B cell (primary cell): Measurements from ENCODE around the gene TMEM44. TPM values are rescaled to one million over a fixed set of nuclear protein-coding genes. Genes with fewer than 3 reads are reported as not detected.

ENCODE experiments used
- ATAC-seq: fragments of 200-7000 bp; cut with Tn5 transposase; one replicate; pipeline ENCODE4 v1.10.0; 2021; ENCODE audit warnings: low read depth, mild to moderate bottlenecking, moderate number of reproducible peaks, moderate library complexity
- CTCF ChIA-PET: fragments of 350-600 bp; sonication (Branson Sonifier 250); formaldehyde crosslinking; loops from one replicate; lab custom pipeline; 2021; ENCODE audit warnings: antibody characterized with exemption, inconsistent platforms; lab: Charles Lee
- POLR2A ChIA-PET: fragments of 350-600 bp; sonication (Branson Sonifier 250); formaldehyde crosslinking; loops from one replicate; lab custom pipeline; 2021; ENCODE audit warnings: antibody characterized with exemption; lab: Charles Lee
- DNase-seq: peaks from one replicate; pipeline ENCODE4 v3.0.0; 2013
- H2AFZ ChIP-seq: 2 replicates; pipeline ENCODE4 v1.6.1; 2012; ENCODE audit warnings: mild to moderate bottlenecking, low read depth, low read length; ENCODE audit not compliant: insufficient read depth, poor library complexity, severe bottlenecking
- H3K27ac ChIP-seq, 2 donors: 1 replicate in 1 of 2; 2 replicates in 1 of 2; pipeline ENCODE4 v1.5.1; 2012 to 2013; ENCODE audit warnings: low read length in 2 of 2, mild to moderate bottlenecking in 2 of 2, moderate library complexity in 1 of 2
- H3K27me3 ChIP-seq, 4 experiments: fragments of 200-600 bp in 1 of 4; sonication (generic) in 1 of 4; replicated peaks in 1 of 4; 1 replicate in 2 of 4; 2 replicates in 2 of 4; pipeline versions ENCODE4 v1.6.1 to v1.7.0; 2013 to 2016; ENCODE audit warnings: low read length in 3 of 4, mild to moderate bottlenecking in 2 of 4, mixed read lengths in 1 of 4, moderate library complexity in 1 of 4; ENCODE audit not compliant: insufficient read depth in 4 of 4, control insufficient read depth in 3 of 4; ENCODE audit errors: control extremely low read depth in 1 of 4
- H3K36me3 ChIP-seq, 2 experiments: replicated peaks in 1 of 2; 1 replicate in 1 of 2; 2 replicates in 1 of 2; pipeline versions ENCODE4 v1.6.1 to v1.7.1; 2013; ENCODE audit warnings: low read length in 1 of 2; ENCODE audit not compliant: insufficient read depth in 2 of 2, control insufficient read depth in 1 of 2; ENCODE audit errors: control extremely low read depth in 1 of 2, extremely low read depth in 1 of 2
- H3K4me1 ChIP-seq, 2 donors: fragments of 200-600 bp in 1 of 2; sonication (generic) in 1 of 2; 1 replicate in 1 of 2; 2 replicates in 1 of 2; pipeline versions ENCODE4 v1.5.1 to v1.6.1; 2013 to 2017; ENCODE audit warnings: low read length in 2 of 2; ENCODE audit not compliant: control insufficient read depth in 2 of 2, insufficient read depth in 2 of 2
- H3K4me2 ChIP-seq: replicated peaks from 2 replicates; pipeline ENCODE3; 2012; ENCODE audit warnings: mild to moderate bottlenecking, low read depth, low read length; ENCODE audit not compliant: poor library complexity, severe bottlenecking
- H3K4me3 ChIP-seq, 5 experiments: fragments of 200-600 bp in 1 of 5; sonication (generic) in 1 of 5; 1 replicate in 3 of 5; 2 replicates in 2 of 5; pipeline versions ENCODE4 v1.5.1 to v1.7.0; 2011 to 2016; ENCODE audit warnings: low read length in 4 of 5, mild to moderate bottlenecking in 4 of 5, low read depth in 2 of 5, control low read depth in 1 of 5, moderate library complexity in 1 of 5; ENCODE audit not compliant: insufficient read depth in 1 of 5; ENCODE audit errors: control extremely low read depth in 1 of 5, extremely low read depth in 1 of 5
- H3K79me2 ChIP-seq: fragments of 200-600 bp; sonication (generic); one replicate; pipeline ENCODE4 v1.6.0; 2016; ENCODE audit warnings: low read length; ENCODE audit not compliant: control insufficient read depth, insufficient read depth
- H3K9ac ChIP-seq: fragments of 200-600 bp; sonication (generic); 2 replicates; pipeline ENCODE4 v1.6.1; 2017; ENCODE audit warnings: mild to moderate bottlenecking, low read length, moderate library complexity
- H3K9me3 ChIP-seq, 3 donors: one replicate each; pipeline versions ENCODE4 v1.6.1 to v1.7.1; 2013; ENCODE audit warnings: low read length in 2 of 3; ENCODE audit not compliant: control insufficient read depth in 2 of 3, insufficient read depth in 1 of 3; ENCODE audit errors: control extremely low read depth in 1 of 3
- H4K20me1 ChIP-seq: 2 replicates; pipeline ENCODE4 v1.6.0; 2012; ENCODE audit warnings: mild to moderate bottlenecking, low read length; ENCODE audit not compliant: insufficient read depth, control insufficient read depth, poor library complexity, severe bottlenecking
- H3K27ac Mint-ChIP-seq: one replicate; pipeline ENCODE4 v1.8.0; 2021; ENCODE audit warnings: mixed read lengths
- H3K27me3 Mint-ChIP-seq: one replicate; pipeline ENCODE4 v1.8.0; 2021; ENCODE audit warnings: mixed read lengths
- H3K4me1 Mint-ChIP-seq: one replicate; pipeline ENCODE4 v1.8.0; 2021; ENCODE audit warnings: mixed read lengths
- H3K4me3 Mint-ChIP-seq: one replicate; pipeline ENCODE4 v1.8.0; 2021; ENCODE audit warnings: mixed read lengths
- H3K9me3 Mint-ChIP-seq: one replicate; pipeline ENCODE4 v1.8.0; 2022; ENCODE audit warnings: mixed read lengths; ENCODE audit not compliant: insufficient read depth
- EZH2 ChIP-seq: IDR thresholded peaks from 2 replicates; pipeline ENCODE4 v1.6.1; 2012; ENCODE audit warnings: borderline replicate concordance, low read depth, mild to moderate bottlenecking, moderate library complexity, low read length; ENCODE audit not compliant: insufficient read depth, poor library complexity, severe bottlenecking
- WGBS: methylation state at CpG from one replicate; pipeline ENCODE4 v1.1.5; 2013; ENCODE audit warnings: missing lambda C conversion rate; ENCODE audit not compliant: insufficient coverage; 5-methylcytosine and 5-hydroxymethylcytosine counted together
- intact Hi-C: fragments of 100-400 bp; cut with micrococcal nuclease; formaldehyde crosslinking; loops from one replicate; pipeline ENCODE4 v1.10.0; 2022
- polyA plus RNA-seq: library from polyadenylated mRNA; depleted of rRNA; stranded (reverse); fragments of >200 nt; gene quantifications from 2 replicates; pipeline ENCODE4 v1.2.3, GENCODE V29; 2012
- total RNA-seq, 2 donors: library from RNA; stranded (reverse); fragments of 120-200 nt in 1 of 2; gene quantifications; 1 replicate in 1 of 2; 2 replicates in 1 of 2; pipeline versions ENCODE4 v1.2.3 to v1.2.4, GENCODE V29; 2013 to 2022
- TF ChIP-seq, protein P1 (sequence below): fragments of 200-600 bp; IDR thresholded peaks from one replicate; pipeline ENCODE4 v1.8.0; 2022; ENCODE audit warnings: antibody characterized with exemption, mild to moderate bottlenecking

The TMEM44 gene
- total and polyA plus RNA-seq, 2 donors (not counting 1 experiment from before 2014, with no cell fraction given), result 4.1 to 7.5 TPM

DNA sequence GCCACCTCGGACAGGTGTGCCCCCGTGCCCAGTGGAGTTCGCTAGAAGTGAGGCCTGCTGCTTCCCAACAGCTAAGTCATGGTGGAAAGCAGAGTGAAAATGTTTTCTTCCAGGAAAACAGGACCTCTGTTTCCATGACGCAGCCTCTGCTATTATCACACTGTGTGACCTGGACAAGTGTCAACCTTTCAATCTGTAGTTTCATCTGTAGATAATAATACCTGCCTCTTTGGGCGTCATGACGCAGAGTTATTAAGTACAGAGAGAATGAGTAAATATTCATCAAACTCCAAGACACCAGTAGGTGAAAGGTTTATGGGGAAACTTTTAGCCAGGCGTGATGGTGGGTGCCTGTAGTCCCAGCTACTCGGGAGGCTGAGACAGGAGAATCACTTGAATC is 62.3 kb downstream of the TMEM44 start:
- intact Hi-C loops, result no loop called here
- Histone ChIP-seq H2AFZ (no peak overlapping the region), H3K36me3 (no peaks in the 10 kb centered on the region)

DNA sequence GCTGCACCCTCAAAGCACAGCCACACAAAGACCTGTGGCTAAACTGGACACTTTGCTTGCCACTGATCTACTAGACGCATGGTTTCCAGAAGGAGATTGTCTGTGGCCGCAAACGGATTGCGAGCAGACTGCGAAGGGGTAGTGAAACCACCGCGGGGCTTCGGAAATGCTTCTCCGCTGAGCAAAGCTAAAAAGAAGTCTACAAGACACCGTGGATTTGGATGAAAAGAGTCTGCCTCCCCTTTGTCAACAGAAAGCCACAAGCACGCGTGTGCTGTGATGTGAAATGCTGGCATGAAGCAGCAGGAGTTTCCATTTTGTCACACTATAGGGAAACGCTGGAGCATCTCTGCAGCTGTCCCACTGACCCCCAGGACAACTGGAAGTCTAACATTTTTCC is 63.0 kb downstream of the TMEM44 start:
- Mint-ChIP-seq H3K27ac (no peak overlapping the region), H3K9me3 (no peaks in the 10 kb centered on the region), H3K4me1 (peaks cover 2% of the 10 kb centered on the region), H3K27me3 (peaks cover 37% of the 10 kb centered on the region), H3K4me3 (no peak overlapping the region)
- no peaks in the 10 kb centered on the region for H3K9me3 ChIP-seq
- TF ChIP-seq, protein P1, sequence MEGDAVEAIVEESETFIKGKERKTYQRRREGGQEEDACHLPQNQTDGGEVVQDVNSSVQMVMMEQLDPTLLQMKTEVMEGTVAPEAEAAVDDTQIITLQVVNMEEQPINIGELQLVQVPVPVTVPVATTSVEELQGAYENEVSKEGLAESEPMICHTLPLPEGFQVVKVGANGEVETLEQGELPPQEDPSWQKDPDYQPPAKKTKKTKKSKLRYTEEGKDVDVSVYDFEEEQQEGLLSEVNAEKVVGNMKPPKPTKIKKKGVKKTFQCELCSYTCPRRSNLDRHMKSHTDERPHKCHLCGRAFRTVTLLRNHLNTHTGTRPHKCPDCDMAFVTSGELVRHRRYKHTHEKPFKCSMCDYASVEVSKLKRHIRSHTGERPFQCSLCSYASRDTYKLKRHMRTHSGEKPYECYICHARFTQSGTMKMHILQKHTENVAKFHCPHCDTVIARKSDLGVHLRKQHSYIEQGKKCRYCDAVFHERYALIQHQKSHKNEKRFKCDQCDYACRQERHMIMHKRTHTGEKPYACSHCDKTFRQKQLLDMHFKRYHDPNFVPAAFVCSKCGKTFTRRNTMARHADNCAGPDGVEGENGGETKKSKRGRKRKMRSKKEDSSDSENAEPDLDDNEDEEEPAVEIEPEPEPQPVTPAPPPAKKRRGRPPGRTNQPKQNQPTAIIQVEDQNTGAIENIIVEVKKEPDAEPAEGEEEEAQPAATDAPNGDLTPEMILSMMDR, result no peak
- TF ChIP-seq EZH2, result no peak
- H2AFZ ChIP-seq, result no peak overlapping the region
- H3K36me3 ChIP-seq, result no peaks in the 10 kb centered on the region
- peaks cover 0 to 26% (median 9%) of the 10 kb centered on the region in 4 experiments for H3K27me3 ChIP-seq
- H3K4me1 ChIP-seq, result no peaks in the 10 kb centered on the region
- no peak overlapping the region for H3K4me2 ChIP-seq
- no peak overlapping the region for H3K27ac ChIP-seq
- no peaks in the 10 kb centered on the region for H4K20me1 ChIP-seq
- ChIA-PET POLR2A (no interaction called here), CTCF (interaction anchor here (1.7 to 2.1 kb wide), 2 partner anchors 12 to 98 kb away, joined by 4 to 5 read pairs; no protein-coding TSS in a partner anchor)
- ATAC-seq, result no peak
- H3K79me2 ChIP-seq, result no peaks in the 10 kb centered on the region
- DNase-seq, result no peak
- no peak overlapping the region for H3K4me3 ChIP-seq
- intact Hi-C loops, result no loop called here
- 97% methylated on average over 12 of the region's 13 CpGs for WGBS
- no peak overlapping the region for H3K9ac ChIP-seq

More for the DNA sequence above, 62.3 kb downstream of the TMEM44 start:
- WGBS, result 100% methylated on average over 1 of the region's 8 CpGs
- Mint-ChIP-seq H3K9me3 (no peaks in the 10 kb centered on the region), H3K27ac (no peak overlapping the region), H3K27me3 (peaks cover 37% of the 10 kb centered on the region), H3K4me3 (no peak overlapping the region), H3K4me1 (peaks cover 2% of the 10 kb centered on the region)
- no peaks in the 10 kb centered on the region for H3K4me1 ChIP-seq
- ATAC-seq (no peak), DNase-seq (no peak)
- H3K9ac ChIP-seq, result no peak overlapping the region
- ChIA-PET CTCF (interaction anchor here (1.7 to 2.1 kb wide), 2 partner anchors 11 to 98 kb away, joined by 4 to 5 read pairs; no protein-coding TSS in a partner anchor), POLR2A (no interaction called here)
- no peaks in the 10 kb centered on the region for H3K79me2 ChIP-seq
- no peaks in the 10 kb centered on the region for H4K20me1 ChIP-seq
- H3K4me3 ChIP-seq, result no peak overlapping the region
- no peak overlapping the region for H3K27ac ChIP-seq
- H3K4me2 ChIP-seq, result no peak overlapping the region
- peaks cover 0 to 23% (median 9%) of the 10 kb centered on the region in 4 experiments for H3K27me3 ChIP-seq
- H3K9me3 ChIP-seq, result no peaks in the 10 kb centered on the region
- TF ChIP-seq, protein P1, result no peak
- TF ChIP-seq EZH2, result no peak
